OCI-M1 (cell line): ENCODE data around the gene OGDH.
"Not testable (repeated sequence)": the region's sequence is repeated elsewhere in the genome, so short reads cannot be mapped to it uniquely, and the experiment has no call there.

Source experiments
- DNase-seq: peaks from one replicate; lab custom pipeline; 2025; lab: John Stamatoyannopoulos, UW

Gene OGDH

DNA sequence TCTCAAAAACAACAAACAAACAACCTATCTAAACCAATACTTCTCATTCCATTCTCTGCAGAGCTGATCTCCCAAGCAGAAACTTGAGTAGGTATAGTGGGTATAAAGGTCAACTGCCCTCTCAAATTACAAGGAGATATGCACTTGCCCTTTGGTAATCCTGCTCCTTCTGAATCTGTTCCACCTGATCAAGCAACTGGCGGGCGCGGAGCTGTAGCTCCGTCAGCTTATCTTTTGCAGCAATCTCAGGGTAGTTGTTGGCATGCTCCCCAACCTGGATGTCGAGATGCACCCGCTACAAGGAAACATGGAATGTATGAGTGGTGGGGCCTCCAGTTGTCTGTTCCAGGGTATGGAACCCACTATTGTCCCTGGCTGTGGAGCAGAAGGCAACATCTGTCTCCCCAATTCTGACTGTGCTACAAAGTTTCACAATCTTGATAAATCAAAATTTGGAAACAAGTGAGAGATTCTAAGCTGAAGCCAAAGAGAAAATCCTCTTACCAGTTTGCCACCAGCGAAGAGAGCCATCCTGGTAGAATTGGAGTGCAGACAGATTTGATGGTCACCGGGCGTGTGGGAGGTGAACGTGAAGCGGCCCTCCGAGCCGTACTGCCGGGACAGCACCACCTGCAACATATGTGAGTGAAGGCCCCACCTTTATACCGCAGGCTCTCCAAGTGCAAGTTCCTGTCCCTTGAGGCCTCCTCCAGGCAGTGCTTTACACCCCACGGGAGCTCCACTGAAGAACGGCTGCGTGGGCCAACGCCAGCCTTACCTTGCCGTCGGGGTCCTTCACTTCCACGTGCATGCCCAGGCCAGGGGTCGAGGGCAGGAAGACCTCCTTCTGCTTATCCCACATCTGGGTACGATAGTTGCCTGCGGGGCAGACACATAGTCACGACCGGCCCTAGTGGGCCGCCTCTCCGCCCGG, 25.2 kb upstream of the OGDH start:
- DNase-seq: peak; percentile 18

DNA sequence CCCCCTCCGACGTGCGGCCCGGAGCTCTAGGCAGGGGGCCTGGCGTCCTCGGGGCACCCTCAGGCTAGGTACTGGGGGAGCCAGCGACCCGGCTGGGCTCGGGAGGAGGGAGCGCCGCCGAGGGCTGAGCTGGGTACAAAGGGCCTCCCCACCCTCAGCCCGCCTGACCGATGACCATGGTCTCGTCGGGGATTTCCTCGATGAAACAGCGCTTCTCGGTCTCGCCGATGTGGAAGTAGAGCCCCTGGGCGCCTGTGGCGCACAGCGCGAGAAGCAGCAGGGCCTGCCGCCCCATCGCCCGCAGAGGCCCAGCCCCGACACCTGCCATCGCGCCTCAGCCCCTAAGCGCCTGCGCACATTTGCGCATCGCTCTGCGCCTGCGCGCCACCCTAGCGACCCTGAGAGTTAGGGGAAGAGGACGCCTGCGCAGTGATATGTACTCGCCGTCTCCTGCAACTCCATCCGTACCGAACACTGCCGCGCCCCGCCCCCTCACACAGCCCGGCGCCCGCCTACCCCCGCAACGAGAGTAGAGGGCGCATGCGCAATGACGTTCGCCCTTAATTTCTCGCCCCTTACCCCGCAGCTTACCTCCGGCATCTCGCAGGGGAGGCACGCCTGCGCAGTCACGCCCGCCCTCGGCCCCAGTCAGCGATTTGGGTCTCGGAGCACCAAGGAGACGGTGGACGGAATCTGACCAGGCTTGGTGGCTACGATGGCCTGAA, 24.4 kb upstream of the OGDH start, which contains the start of gene TMED4:
Gene TMED4, minus strand, starts transcription at position 353 of the 725 bp plus-strand sequence. Its CDS starts 25 bp downstream, at position 328.
- DNase-seq: peak; percentile 97

DNA sequence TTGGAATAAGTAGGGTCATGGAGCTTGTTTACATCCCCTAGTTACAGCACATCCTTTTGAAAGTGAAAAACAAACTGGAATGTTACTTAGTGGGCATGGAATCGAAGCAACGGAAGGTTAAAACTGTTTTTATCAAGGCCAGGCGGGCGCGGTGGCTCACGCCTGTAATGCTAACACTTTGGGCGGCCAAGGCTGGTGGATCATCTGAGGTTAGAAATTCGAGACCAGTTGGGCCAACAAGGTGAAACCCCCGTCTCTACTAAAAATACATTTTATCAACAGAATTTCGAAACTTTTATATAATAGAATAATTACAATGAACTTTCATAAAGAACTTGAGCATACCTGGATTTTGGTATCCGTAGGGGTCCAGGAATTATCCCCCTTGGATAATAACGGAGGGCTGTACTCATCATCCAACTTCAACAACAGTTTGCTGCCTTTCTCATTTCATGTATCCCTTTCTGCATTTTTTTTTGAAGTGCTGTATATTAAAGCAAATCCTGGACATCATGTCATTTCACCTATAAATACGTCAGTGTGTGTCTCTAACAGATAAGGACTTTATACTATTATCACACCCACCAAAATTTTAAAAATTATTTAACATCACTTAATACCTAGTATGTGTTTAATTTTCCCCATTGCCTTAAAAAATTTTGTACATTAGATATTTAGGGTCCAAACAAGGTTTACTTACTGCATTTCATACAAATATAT, 23.1 kb upstream of the OGDH start:
- DNase-seq: no peak

GRCh38 chr7:44587843-44588711, 18.4 kb upstream of the OGDH start:
- peak; percentile 74 for DNase-seq

DNA sequence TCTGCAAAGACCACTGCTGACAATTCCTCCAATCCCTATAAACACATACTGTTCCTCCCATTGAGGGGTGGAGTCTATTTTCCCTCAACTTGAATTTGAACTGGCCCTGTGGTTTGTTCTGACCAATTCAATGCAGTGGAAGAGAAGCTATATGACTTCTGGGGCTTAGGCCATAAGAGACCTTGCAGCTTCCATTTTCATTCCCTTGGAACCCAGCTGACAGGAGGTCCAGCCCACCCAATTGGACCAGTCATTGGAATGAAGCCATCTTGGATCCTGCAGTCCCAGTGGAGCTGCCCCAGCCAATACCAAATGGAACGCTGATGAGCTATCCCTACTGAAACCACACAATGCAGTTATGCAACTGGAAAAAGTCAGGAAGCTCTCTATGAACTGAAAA, 15.5 kb upstream of the OGDH start:
- DNase-seq: no peak

GRCh38 chr7:44595934-44596635, 10.3 kb upstream of the OGDH start:
- no peak for DNase-seq

DNA sequence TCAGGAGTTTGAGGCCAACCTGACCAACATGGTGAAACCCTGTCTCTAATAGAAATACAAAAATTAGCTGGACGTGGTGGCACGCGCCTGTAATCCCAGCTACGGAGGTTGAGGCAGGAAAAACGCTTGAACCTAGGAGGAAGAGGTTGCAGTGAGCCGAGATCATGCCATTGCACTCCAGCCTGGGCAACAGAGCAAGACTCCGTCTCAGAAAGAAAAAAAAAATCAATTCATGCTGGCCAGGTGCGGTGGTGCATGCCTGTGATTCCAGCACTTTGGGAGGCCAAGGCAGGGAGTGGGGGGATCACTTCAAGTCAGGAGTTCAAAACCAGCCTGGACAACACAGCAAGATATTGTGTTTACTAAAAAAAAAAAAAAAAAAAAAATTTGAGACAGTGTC, 9.2 kb upstream of the OGDH start:
- not testable (repeated sequence) for DNase-seq

- DNase-seq: no peak
Measured at GRCh38 chr7:44599222-44599621, 7.2 kb upstream of the OGDH start.

- no peak for DNase-seq
Measured at GRCh38 chr7:44602576-44602910, 3.9 kb upstream of the OGDH start.

- no peak for DNase-seq
Measured at GRCh38 chr7:44603193-44603592, 3.2 kb upstream of the OGDH start.

DNA sequence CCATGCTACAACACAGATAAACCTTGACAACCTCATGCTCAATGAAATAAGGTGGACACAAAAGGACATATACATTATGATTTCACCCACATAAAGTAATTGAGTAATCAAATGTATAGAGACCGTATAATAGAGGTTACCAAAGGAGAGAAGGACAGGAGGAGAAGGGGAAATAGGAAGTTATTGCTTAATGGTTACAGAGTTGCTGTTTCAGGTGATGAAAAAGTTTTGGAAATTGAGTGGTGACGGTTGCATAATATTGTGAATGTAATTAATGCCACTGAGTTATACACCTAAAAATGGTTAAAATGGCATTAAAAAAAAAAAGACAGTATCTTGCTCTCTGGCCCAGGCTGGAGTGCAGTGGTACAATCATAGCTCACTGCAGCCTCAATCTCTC, 1.5 kb upstream of the OGDH start:
- no peak for DNase-seq

DNA sequence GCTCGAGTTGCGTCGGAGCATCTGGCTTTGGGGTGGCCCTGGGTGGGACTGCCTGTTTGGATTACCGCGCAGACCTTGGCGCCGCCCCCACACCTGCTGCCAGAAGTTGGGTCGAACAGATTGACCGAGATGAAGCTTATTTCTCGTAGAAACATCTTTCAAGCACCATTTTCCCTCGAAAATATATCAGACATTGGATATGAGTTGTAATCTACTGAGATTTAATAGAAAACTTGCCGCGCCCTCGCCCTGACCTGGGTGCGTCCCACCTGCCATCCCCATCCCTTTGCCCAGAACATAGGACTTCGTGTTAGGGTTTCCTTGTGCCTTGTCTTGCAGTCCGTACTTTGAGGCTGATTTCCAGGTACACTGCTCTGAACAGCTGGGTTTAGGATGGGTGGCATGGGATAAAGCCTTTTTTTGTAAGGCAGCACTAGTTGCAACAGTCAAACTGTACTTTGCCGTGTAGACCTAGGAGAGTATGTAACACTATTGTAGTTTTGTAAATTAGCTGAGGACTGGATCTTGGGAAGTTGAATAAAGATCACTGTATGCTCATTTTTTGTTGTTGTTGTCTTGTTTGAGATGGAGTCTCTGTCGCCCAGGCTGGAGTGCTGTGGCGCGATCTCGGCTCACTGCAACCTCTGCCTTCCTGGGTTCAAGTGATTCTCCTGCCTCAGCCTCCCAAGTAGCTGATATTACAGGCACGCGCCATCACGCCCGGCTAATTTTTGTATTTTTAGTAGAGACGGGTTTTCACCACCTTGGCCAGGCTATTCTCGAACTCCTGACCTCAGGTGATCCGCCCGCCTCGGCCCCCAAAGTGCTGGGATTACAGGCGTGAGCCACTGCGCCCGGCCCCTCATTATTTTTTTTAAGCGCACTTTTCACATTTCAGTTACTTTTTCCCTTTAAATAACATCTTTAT, 978 bp downstream of the OGDH start:
- DNase-seq: peak; percentile 26

GRCh38 chr7:44608916-44609648, 2.7 kb downstream of the OGDH start:
- no peak for DNase-seq

DNA sequence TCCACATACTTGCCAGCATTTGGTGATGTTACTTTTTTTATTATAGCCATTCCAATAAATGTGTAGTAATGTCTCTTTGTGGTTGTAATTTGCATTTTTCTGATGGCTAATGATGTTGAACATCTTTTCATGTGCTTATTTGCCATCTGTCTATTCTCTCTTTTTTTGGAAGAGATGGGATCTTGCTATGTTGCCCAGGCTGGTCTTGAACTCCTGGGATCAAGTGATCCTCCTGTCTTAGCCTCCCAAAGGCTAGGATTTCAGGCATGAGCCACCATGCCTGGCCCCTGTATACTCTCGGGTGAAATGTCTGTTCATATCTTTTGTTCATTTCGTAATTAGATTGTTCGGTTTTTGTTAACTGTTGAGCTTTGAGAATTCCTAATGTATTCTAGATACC, 3.4 kb downstream of the OGDH start:
- DNase-seq: no peak

GRCh38 chr7:44615149-44615611, 8.8 kb downstream of the OGDH start:
- no peak for DNase-seq

DNA sequence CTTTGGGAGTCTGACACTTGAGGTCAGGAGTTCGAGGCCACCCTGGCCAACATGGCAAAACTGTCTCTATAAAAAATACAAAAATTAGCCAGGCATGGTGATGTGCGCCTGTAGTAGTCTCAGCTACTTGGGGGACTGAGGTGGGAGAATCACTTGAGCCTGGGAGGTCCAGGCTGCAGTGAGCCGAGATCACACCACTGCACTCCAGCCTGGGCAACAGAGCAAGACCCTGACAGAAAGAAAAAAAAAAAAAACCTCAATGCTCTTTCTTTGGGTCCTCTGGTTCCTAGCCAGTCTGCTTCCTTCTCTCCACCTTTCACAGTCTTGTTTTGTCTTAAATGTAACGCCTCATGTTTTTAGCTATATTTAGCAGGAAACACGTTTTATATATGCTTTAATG, 9.4 kb downstream of the OGDH start:
- no peak for DNase-seq

DNA sequence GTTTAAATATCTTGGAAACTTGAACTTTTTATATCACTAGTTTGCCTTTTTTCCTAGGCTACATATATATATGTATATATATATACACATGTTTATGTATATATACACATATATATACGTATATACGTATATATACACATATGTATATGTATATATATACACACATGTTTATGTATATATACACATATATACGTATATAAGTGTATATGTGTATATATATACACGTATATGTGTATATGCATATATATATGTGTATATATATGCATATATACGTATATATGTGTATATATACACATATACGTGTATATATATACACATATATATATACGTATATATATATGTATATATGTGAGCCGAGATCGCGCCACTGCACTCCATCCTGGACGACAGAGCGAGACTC, 10.1 kb downstream of the OGDH start:
- no peak for DNase-seq

DNA sequence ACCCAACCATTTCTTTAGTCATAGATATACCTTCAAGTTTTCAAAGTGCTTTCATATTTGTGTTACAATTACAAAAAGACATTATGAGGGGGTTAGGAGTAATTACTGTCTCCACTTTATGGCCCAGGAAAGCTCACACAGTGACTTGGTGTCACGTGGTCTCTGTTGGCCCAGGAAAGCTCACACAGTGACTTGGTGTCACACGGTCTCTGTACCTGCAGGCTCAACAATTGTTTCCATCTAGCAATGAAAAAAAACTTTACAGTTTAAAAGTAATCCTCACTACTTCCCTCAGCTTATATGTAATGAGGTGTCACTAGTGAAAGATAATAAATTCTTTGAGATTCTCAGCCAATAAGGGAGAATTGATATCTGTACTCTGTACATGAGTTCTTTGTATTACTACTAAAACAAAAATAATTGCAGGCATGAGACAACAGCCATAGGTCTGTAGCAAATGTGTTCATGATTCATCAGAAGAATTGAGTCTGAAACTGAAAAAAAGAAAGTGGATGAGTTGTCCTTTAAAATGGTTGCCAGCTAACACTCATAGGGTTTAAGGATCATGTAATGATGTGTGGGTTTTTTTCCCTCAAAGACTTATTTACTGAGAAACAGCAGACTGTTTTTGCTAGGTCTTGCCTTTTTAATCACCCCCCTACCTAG, 10.9 kb downstream of the OGDH start:
- DNase-seq: no peak

DNA sequence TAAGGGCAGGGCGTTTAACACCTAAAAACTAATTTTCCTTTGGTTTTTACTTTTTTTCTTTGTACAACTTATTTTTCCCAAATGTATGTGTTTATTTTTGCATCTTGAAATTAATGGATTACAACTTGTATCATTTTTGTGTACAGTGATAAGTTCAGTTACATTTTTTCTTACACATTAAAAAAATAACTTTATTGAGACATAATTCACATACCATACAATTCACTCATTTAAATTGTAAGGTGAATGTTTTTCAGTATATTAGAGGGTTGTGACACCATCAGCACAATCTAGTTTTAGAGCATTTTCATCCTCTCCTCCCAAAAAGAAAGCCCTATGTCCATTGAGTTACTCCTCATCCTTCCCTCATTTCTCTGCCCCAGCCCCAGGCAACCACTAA, 11.6 kb downstream of the OGDH start:
- no peak for DNase-seq
